ENCODE data around the gene SULT1C2. TPM values are rescaled to one million over a fixed set of nuclear protein-coding genes. Genes with fewer than 3 reads are reported as not detected.

SULT1C2 gene
- total and polyA plus RNA-seq, 2 of the 4 experiments (the other 2 are of a cell fraction) = 0.09 TPM; not detected in 1

DNA sequence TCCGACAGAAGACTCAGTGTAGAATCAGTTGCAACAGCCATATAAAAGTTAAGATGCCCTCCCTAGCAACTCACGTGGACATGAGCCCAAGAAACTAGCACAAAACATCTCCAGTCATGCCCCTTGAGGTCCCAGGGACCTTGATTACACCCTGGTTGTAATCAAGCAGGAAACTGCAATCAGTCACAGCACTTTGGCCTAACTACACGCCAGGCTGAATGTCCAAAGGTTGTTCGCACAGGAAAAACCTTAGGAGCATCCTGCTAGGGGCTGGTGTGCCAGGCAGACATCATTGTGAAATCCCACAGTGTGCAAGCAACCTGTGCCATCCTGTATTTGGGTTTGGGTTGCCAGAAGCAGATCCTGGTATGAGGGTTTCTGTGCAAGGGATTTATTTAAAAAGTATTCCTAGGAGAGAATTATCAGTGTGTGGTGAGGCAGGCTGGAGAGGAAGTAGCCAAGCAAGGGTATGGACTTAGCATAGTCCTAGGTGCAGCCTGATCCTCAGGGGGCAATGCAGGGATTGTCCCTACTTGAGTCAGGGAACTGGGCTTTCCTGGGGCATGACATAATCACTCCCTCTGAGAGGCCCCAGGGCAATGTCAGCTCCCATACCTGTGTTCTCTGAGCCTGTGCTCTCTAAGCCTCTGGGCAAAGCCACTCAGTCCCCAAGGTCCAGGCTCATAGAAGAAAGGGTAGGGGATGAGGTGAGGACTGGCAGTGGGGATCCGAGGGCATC lies 17.8 kb upstream of the SULT1C2 start:
- 56% methylated on average over 5 of the region's 5 CpGs; no CpG with 5 or more reads in 1 of the 2 experiments for WGBS, 2 experiments (ENCODE audit: extremely low coverage in 2 of 2, insufficient read length in 1 of 2)
- no peak for DNase-seq
- Histone ChIP-seq H3K36me3 (ENCODE audit: control insufficient read depth, insufficient read depth, low read length) (no peaks in the 10 kb centered on the region), H4K5ac (ENCODE audit: low read depth, low read length) (peak overlapping the region; percentile 86; the same call in 1 of the 2 replicates), H3K9ac (ENCODE audit: low read depth, low read length) (no peak overlapping the region), H3K9me1 (ENCODE audit: insufficient read depth, low read length) (peaks cover 8% of the 10 kb centered on the region), H2AFZ (replicated peaks; ENCODE audit: low read length, poor library complexity) (no peak overlapping the region), H4K91ac (ENCODE audit: insufficient read depth, low read depth, low read length) (peak overlapping the region; percentile 53; the same call in 1 of the 2 replicates), H4K20me1 (ENCODE audit: insufficient read depth, low read length) (no peaks in the 10 kb centered on the region), H3K9me3 (ENCODE audit: control insufficient read depth, insufficient read depth, low read length) (no peaks in the 10 kb centered on the region), H3K23ac (ENCODE audit: low read depth, low read length) (no peak overlapping the region), H2AK9ac (replicated peaks; ENCODE audit: low read depth, low read length, poor library complexity) (peak overlapping the region; percentile 23), H2BK20ac (ENCODE audit: low read depth, low read length) (no peak overlapping the region), H3K4me2 (ENCODE audit: low read depth, low read length) (no peak overlapping the region), H3K56ac (ENCODE audit: extremely low read depth, insufficient read depth, low read length) (no peak overlapping the region), H2BK5ac (ENCODE audit: low read depth, low read length, poor library complexity, severe bottlenecking) (no peak overlapping the region), H4K8ac (ENCODE audit: low read depth in 2 of 2, low read length in 2 of 2) (peak overlapping the region; percentile 82 to 94; a peak in 3 of 4 replicates), H3K14ac (replicated peaks; ENCODE audit: low read depth, low read length) (no peak overlapping the region), H3K18ac (ENCODE audit: low read depth, low read length) (no peak overlapping the region), H3K79me1 (ENCODE audit: low read depth in 1 of 2, low read length in 2 of 2) (no peaks in the 10 kb centered on the region), H2BK15ac (ENCODE audit: low read depth, low read length) (no peak overlapping the region; the same call in 2 of the 3 replicates), H3K27me3 (ENCODE audit: control insufficient read depth, insufficient read depth, low read length) (no peaks in the 10 kb centered on the region), H2BK120ac (ENCODE audit: low read depth, low read length) (no peak overlapping the region), H3K4ac (ENCODE audit: low read depth, low read length) (peak overlapping the region; percentile 83; the same call in 1 of the 2 replicates), H3K27ac (ENCODE audit: insufficient read depth, low read length) (no peak overlapping the region), H2AK5ac (ENCODE audit: low read depth, low read length) (no peak overlapping the region; the same call in 1 of the 2 replicates), H3K4me1 (ENCODE audit: control insufficient read depth, insufficient read depth, low read length) (peaks cover 18% of the 10 kb centered on the region), H3K4me3 (ENCODE audit: insufficient read depth, low read depth, low read length) (no peak overlapping the region)
- in situ Hi-C loops (cut with MboI; ENCODE audit: low sequenced_read_pairs) (no loop called here), dilution Hi-C loops (cut with HindIII; ENCODE audit: low sequenced_read_pairs, unreplicated experiment) (no loop called here), intact Hi-C loops (cut with micrococcal nuclease) (no loop called here)
- no peak for ATAC-seq (ENCODE audit: low read depth)
- ChIA-PET POLR2A (ENCODE audit: unreplicated experiment) (no interaction called here), CTCF (no interaction called here)
- BruUV-seq (replicated peaks) = no TSS peak
- no peak for TF ChIP-seq BHLHE40 (IDR thresholded peaks at IDR 0.05; ENCODE audit: low read depth, low read length)
- TF ChIP-seq MAZ (IDR thresholded peaks at IDR 0.05; ENCODE audit: borderline replicate concordance, low read depth, low read length) = no peak
- no peak for TF ChIP-seq CEBPB (IDR thresholded peaks at IDR 0.05; ENCODE audit: low read depth, low read length)
- no peak for TF ChIP-seq FOS (IDR thresholded peaks at IDR 0.05; ENCODE audit: low read depth, low read length)
- no peak for TF ChIP-seq MXI1 (IDR thresholded peaks at IDR 0.05; ENCODE audit: borderline replicate concordance, low read depth, low read length)
- no peak for TF ChIP-seq RFX5 (IDR thresholded peaks at IDR 0.05; ENCODE audit: low read depth, low read length)
- TF ChIP-seq, protein P1, sequence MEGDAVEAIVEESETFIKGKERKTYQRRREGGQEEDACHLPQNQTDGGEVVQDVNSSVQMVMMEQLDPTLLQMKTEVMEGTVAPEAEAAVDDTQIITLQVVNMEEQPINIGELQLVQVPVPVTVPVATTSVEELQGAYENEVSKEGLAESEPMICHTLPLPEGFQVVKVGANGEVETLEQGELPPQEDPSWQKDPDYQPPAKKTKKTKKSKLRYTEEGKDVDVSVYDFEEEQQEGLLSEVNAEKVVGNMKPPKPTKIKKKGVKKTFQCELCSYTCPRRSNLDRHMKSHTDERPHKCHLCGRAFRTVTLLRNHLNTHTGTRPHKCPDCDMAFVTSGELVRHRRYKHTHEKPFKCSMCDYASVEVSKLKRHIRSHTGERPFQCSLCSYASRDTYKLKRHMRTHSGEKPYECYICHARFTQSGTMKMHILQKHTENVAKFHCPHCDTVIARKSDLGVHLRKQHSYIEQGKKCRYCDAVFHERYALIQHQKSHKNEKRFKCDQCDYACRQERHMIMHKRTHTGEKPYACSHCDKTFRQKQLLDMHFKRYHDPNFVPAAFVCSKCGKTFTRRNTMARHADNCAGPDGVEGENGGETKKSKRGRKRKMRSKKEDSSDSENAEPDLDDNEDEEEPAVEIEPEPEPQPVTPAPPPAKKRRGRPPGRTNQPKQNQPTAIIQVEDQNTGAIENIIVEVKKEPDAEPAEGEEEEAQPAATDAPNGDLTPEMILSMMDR (conservative IDR thresholded peaks at IDR 0.05; ENCODE audit: low read depth, low read length) = no peak
- TF ChIP-seq RCOR1 (IDR thresholded peaks at IDR 0.05; ENCODE audit: insufficient replicate concordance, low read length) = no peak
- no peak for TF ChIP-seq RAD21 (IDR thresholded peaks at IDR 0.05; ENCODE audit: low read length)
- no peak for TF ChIP-seq CHD1 (IDR thresholded peaks at IDR 0.05; ENCODE audit: low read depth, low read length)
- TF ChIP-seq, protein P2, sequence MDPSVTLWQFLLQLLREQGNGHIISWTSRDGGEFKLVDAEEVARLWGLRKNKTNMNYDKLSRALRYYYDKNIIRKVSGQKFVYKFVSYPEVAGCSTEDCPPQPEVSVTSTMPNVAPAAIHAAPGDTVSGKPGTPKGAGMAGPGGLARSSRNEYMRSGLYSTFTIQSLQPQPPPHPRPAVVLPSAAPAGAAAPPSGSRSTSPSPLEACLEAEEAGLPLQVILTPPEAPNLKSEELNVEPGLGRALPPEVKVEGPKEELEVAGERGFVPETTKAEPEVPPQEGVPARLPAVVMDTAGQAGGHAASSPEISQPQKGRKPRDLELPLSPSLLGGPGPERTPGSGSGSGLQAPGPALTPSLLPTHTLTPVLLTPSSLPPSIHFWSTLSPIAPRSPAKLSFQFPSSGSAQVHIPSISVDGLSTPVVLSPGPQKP (IDR thresholded peaks at IDR 0.05; ENCODE audit: borderline replicate concordance, low read depth, low read length) = no peak
- TF ChIP-seq, protein P3, sequence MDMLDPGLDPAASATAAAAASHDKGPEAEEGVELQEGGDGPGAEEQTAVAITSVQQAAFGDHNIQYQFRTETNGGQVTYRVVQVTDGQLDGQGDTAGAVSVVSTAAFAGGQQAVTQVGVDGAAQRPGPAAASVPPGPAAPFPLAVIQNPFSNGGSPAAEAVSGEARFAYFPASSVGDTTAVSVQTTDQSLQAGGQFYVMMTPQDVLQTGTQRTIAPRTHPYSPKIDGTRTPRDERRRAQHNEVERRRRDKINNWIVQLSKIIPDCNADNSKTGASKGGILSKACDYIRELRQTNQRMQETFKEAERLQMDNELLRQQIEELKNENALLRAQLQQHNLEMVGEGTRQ (IDR thresholded peaks at IDR 0.05; ENCODE audit: low read depth, low read length) = no peak
- TF ChIP-seq NFE2L2 (IDR thresholded peaks at IDR 0.05; ENCODE audit: low read depth, low read length) = no peak
- TF ChIP-seq MAFK (IDR thresholded peaks at IDR 0.05; ENCODE audit: low read depth, low read length) = no peak
- TF ChIP-seq SMC3 (IDR thresholded peaks at IDR 0.05; ENCODE audit: low read depth, low read length) = no peak
